ENCODE measurements around the gene SLC1A3.
A peak's percentile ranks its signal among the peaks of the same experiment; 100 is the strongest.
"Not testable (repeated sequence)": the region's sequence is repeated elsewhere in the genome, so short reads cannot be mapped to it uniquely, and the experiment has no call there.

Gene SLC1A3

GRCh38 chr5:36606428-36607113 lies at the start of gene SLC1A3:
SLC1A3 (plus strand) TSS chr5:36606606; CDS start chr5:36608424, 1,818 bp downstream.
- Mint-ChIP-seq H3K36me3 (ENCODE audit: low read depth) (no peaks in the 10 kb centered on the region), H3K27me3 (peaks cover 73% of the 10 kb centered on the region), H3K4me3 (peak within 1 kb of the TSS; percentile 90), H3K9me3 (no peaks in the 10 kb centered on the region), H3K27ac (peak within 1 kb of the TSS; percentile 88), H3K4me1 (ENCODE audit: low read depth) (peaks cover 21% of the 10 kb centered on the region)

GRCh38 chr5:36558641-36559040 lies 47.8 kb upstream of the SLC1A3 start:
- Mint-ChIP-seq H3K4me3 (no peak overlapping the region), H3K27me3 (no peaks in the 10 kb centered on the region), H3K4me1 (ENCODE audit: low read depth) (no peaks in the 10 kb centered on the region), H3K36me3 (ENCODE audit: low read depth) (no peaks in the 10 kb centered on the region), H3K27ac (no peak overlapping the region), H3K9me3 (no peaks in the 10 kb centered on the region)

- Mint-ChIP-seq H3K36me3 (ENCODE audit: low read depth) (no peaks in the 10 kb centered on the region), H3K27me3 (no peaks in the 10 kb centered on the region), H3K4me3 (no peak overlapping the region), H3K27ac (no peak overlapping the region), H3K9me3 (no peaks in the 10 kb centered on the region), H3K4me1 (ENCODE audit: low read depth) (no peaks in the 10 kb centered on the region)
Measured at GRCh38 chr5:36561601-36562000, 44.8 kb upstream of the SLC1A3 start.

GRCh38 chr5:36569491-36569890 lies 36.9 kb upstream of the SLC1A3 start:
- H3K36me3 Mint-ChIP-seq (ENCODE audit: low read depth), result no peaks in the 10 kb centered on the region
- H3K4me3 Mint-ChIP-seq, result no peak overlapping the region
- H3K9me3 Mint-ChIP-seq, result no peaks in the 10 kb centered on the region
- H3K27ac Mint-ChIP-seq, result no peak overlapping the region
- no peaks in the 10 kb centered on the region for H3K27me3 Mint-ChIP-seq
- H3K4me1 Mint-ChIP-seq (ENCODE audit: low read depth), result no peaks in the 10 kb centered on the region

GRCh38 chr5:36570301-36571095 lies 35.9 kb upstream of the SLC1A3 start:
- Mint-ChIP-seq H3K9me3 (no peaks in the 10 kb centered on the region), H3K4me1 (ENCODE audit: low read depth) (no peaks in the 10 kb centered on the region), H3K27me3 (no peaks in the 10 kb centered on the region), H3K27ac (no peak overlapping the region), H3K36me3 (ENCODE audit: low read depth) (no peaks in the 10 kb centered on the region), H3K4me3 (no peak overlapping the region)

- no peaks in the 10 kb centered on the region for H3K4me1 Mint-ChIP-seq (ENCODE audit: low read depth)
Measured at GRCh38 chr5:36571401-36572042, 34.9 kb upstream of the SLC1A3 start.

GRCh38 chr5:36573438-36573837 lies 33.0 kb upstream of the SLC1A3 start:
- H3K27ac Mint-ChIP-seq, result no peak overlapping the region
- no peaks in the 10 kb centered on the region for H3K36me3 Mint-ChIP-seq (ENCODE audit: low read depth)
- H3K4me1 Mint-ChIP-seq (ENCODE audit: low read depth), result no peaks in the 10 kb centered on the region
- no peak overlapping the region for H3K4me3 Mint-ChIP-seq
- H3K9me3 Mint-ChIP-seq, result no peaks in the 10 kb centered on the region
- H3K27me3 Mint-ChIP-seq, result no peaks in the 10 kb centered on the region

More at GRCh38 chr5:36571401-36572042, 34.9 kb upstream of the SLC1A3 start:
- H3K27ac Mint-ChIP-seq, result no peak overlapping the region
- H3K4me3 Mint-ChIP-seq, result no peak overlapping the region
- no peaks in the 10 kb centered on the region for H3K9me3 Mint-ChIP-seq
- no peaks in the 10 kb centered on the region for H3K36me3 Mint-ChIP-seq (ENCODE audit: low read depth)
- H3K27me3 Mint-ChIP-seq, result no peaks in the 10 kb centered on the region

- no peaks in the 10 kb centered on the region for H3K4me1 Mint-ChIP-seq (ENCODE audit: low read depth)
- H3K27me3 Mint-ChIP-seq, result peaks cover 2% of the 10 kb centered on the region
- H3K9me3 Mint-ChIP-seq, result no peaks in the 10 kb centered on the region
- H3K27ac Mint-ChIP-seq, result no peak overlapping the region
- no peak overlapping the region for H3K4me3 Mint-ChIP-seq
- H3K36me3 Mint-ChIP-seq (ENCODE audit: low read depth), result no peaks in the 10 kb centered on the region
Measured at GRCh38 chr5:36575361-36575781, 31.0 kb upstream of the SLC1A3 start.

GRCh38 chr5:36576721-36577120 lies 29.7 kb upstream of the SLC1A3 start:
- H3K27me3 Mint-ChIP-seq, result peaks cover 9% of the 10 kb centered on the region
- H3K9me3 Mint-ChIP-seq, result no peaks in the 10 kb centered on the region
- no peaks in the 10 kb centered on the region for H3K36me3 Mint-ChIP-seq (ENCODE audit: low read depth)
- no peaks in the 10 kb centered on the region for H3K4me1 Mint-ChIP-seq (ENCODE audit: low read depth)
- no peak overlapping the region for H3K27ac Mint-ChIP-seq
- no peak overlapping the region for H3K4me3 Mint-ChIP-seq

- not testable (repeated sequence) for H3K9me3 Mint-ChIP-seq; H3K4me3 Mint-ChIP-seq; H3K27ac Mint-ChIP-seq; H3K4me1 Mint-ChIP-seq (ENCODE audit: low read depth); H3K36me3 Mint-ChIP-seq (ENCODE audit: low read depth); H3K27me3 Mint-ChIP-seq
Measured at GRCh38 chr5:36579858-36580257, 26.5 kb upstream of the SLC1A3 start.

GRCh38 chr5:36581070-36581469 lies 25.3 kb upstream of the SLC1A3 start:
- Mint-ChIP-seq H3K9me3 (no peaks in the 10 kb centered on the region), H3K27ac (no peak overlapping the region)

GRCh38 chr5:36584009-36584875 lies 22.2 kb upstream of the SLC1A3 start:
- Mint-ChIP-seq H3K27me3 (peaks cover 10% of the 10 kb centered on the region), H3K4me3 (no peak overlapping the region), H3K9me3 (no peaks in the 10 kb centered on the region), H3K36me3 (ENCODE audit: low read depth) (no peaks in the 10 kb centered on the region), H3K27ac (no peak overlapping the region), H3K4me1 (ENCODE audit: low read depth) (no peaks in the 10 kb centered on the region)

More at GRCh38 chr5:36581070-36581469, 25.3 kb upstream of the SLC1A3 start:
- Mint-ChIP-seq H3K4me1 (ENCODE audit: low read depth) (no peaks in the 10 kb centered on the region), H3K4me3 (no peak overlapping the region), H3K27me3 (peaks cover 10% of the 10 kb centered on the region), H3K36me3 (ENCODE audit: low read depth) (no peaks in the 10 kb centered on the region)

GRCh38 chr5:36585701-36586100 lies 20.7 kb upstream of the SLC1A3 start:
- Mint-ChIP-seq H3K36me3 (ENCODE audit: low read depth) (no peaks in the 10 kb centered on the region), H3K4me3 (no peak overlapping the region), H3K9me3 (no peaks in the 10 kb centered on the region), H3K27me3 (peaks cover 7% of the 10 kb centered on the region), H3K4me1 (ENCODE audit: low read depth) (no peaks in the 10 kb centered on the region), H3K27ac (no peak overlapping the region)

GRCh38 chr5:36587354-36587753 lies 19.1 kb upstream of the SLC1A3 start:
- no peaks in the 10 kb centered on the region for H3K4me1 Mint-ChIP-seq (ENCODE audit: low read depth)
- H3K9me3 Mint-ChIP-seq, result no peaks in the 10 kb centered on the region
- H3K4me3 Mint-ChIP-seq, result no peak overlapping the region

More at GRCh38 chr5:36587354-36587753, 19.1 kb upstream of the SLC1A3 start:
- H3K27ac Mint-ChIP-seq, result no peak overlapping the region
- no peaks in the 10 kb centered on the region for H3K36me3 Mint-ChIP-seq (ENCODE audit: low read depth)
- no peaks in the 10 kb centered on the region for H3K27me3 Mint-ChIP-seq
